ENCODE results near the gene FUCA1.
"Not testable (repeated sequence)": the region's sequence is repeated elsewhere in the genome, so short reads cannot be mapped to it uniquely, and the experiment has no call there.

GRCh38 chr1:23834156-23834555 is 33.9 kb downstream of the FUCA1 start:
- TF ChIP-seq POLR2AphosphoS5 (IDR thresholded peaks at IDR 0.05; ENCODE audit: low read depth, low read length); TCF7L2 (IDR thresholded peaks at IDR 0.05; ENCODE audit: low read depth, low read length); SIN3A (IDR thresholded peaks at IDR 0.05; ENCODE audit: borderline replicate concordance, insufficient read depth, low read depth, low read length): not testable (repeated sequence)
- TF ChIP-seq, protein P1, sequence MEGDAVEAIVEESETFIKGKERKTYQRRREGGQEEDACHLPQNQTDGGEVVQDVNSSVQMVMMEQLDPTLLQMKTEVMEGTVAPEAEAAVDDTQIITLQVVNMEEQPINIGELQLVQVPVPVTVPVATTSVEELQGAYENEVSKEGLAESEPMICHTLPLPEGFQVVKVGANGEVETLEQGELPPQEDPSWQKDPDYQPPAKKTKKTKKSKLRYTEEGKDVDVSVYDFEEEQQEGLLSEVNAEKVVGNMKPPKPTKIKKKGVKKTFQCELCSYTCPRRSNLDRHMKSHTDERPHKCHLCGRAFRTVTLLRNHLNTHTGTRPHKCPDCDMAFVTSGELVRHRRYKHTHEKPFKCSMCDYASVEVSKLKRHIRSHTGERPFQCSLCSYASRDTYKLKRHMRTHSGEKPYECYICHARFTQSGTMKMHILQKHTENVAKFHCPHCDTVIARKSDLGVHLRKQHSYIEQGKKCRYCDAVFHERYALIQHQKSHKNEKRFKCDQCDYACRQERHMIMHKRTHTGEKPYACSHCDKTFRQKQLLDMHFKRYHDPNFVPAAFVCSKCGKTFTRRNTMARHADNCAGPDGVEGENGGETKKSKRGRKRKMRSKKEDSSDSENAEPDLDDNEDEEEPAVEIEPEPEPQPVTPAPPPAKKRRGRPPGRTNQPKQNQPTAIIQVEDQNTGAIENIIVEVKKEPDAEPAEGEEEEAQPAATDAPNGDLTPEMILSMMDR (IDR thresholded peaks at IDR 0.05): not testable (repeated sequence)
